ENCODE results near the gene ALOX5.

GRCh38 chr10:45453639-45454255 is 79.7 kb downstream of the ALOX5 start:
- no peak for TF ChIP-seq CTCF (IDR thresholded peaks at IDR 0.05)
- TF ChIP-seq POLR2A (IDR thresholded peaks at IDR 0.05), result no peak
- TF ChIP-seq EP300 (IDR thresholded peaks at IDR 0.05), result no peak
